Activated T-cell treated with anti-CD3 and anti-CD28 coated beads, Interleukin-2, amount 50 U/mL, for 4 hours (primary cell): ENCODE data around the gene RNU6-1. TPM values are rescaled to one million over a fixed set of nuclear protein-coding genes. Genes with fewer than 3 reads are reported as not detected.

Source experiments
- ATAC-seq, 2 donors: fragments of 200-7000 bp; cut with Tn5 transposase; one replicate each; pipeline ENCODE4 v1.10.0; 2021
- DNase-seq: peaks from one replicate; pipeline ENCODE4 v3.0.0-alpha.2; 2020
- H3K27me3 Mint-ChIP-seq: one replicate; pipeline ENCODE4 v1.8.0; 2021; ENCODE audit warnings: low read depth, mixed read lengths
- H3K36me3 Mint-ChIP-seq: one replicate; pipeline ENCODE4 v1.8.0; 2022; ENCODE audit warnings: mixed read lengths; ENCODE audit not compliant: insufficient read depth
- H3K4me1 Mint-ChIP-seq: one replicate; pipeline ENCODE4 v1.8.0; 2021; ENCODE audit warnings: low read depth, mixed read lengths
- H3K4me3 Mint-ChIP-seq: one replicate; pipeline ENCODE4 v1.8.0; 2021; ENCODE audit warnings: mild to moderate bottlenecking, moderate library complexity, mixed read lengths
- H3K9me3 Mint-ChIP-seq: one replicate; pipeline ENCODE4 v1.8.0; 2021; ENCODE audit warnings: mixed read lengths
- total RNA-seq, 3 donors: library from RNA; stranded (reverse); gene quantifications; one replicate each; pipeline ENCODE4 v1.2.1, GENCODE V29; 2021

RNU6-1 gene
- total RNA-seq, 3 donors from 2014 or later: not detected

DNA sequence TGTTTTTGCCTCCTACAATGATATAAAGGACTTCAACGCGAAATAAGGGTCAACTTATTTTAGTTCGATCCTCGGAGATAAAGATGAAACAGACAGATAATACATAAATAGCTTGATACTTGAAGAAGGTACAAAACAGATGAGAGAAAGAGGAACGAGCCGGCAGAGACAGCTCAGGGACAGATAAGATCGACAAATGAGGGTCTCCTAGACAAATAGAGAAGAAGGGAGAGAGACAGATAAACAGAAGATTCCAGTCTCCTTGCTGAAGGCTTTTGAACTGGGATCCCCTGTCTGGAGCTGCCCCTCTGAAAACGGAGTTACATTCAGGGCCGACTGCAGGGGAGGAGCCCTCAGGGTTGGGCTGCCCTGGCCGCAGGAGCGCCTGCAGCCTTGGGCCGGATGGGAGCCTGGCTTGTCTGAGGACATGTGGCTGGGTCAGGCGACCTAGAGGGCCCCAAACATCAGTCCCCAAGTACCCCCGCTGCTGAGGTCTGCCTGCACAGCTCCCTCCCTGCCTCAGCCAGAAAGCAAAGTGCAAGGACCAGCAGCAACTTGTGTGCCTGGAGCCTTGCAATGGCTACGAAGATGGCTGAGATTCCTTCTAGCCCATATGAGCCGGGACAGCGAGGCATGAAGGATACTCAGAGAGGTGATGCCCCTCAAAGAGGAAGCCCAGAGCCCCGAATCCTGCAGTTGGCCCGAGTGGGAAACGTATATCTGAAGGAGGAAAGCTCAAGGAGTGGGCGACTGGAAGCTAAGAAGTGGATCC, 15.5 kb downstream of the RNU6-1 start:
- Mint-ChIP-seq H3K4me3 (peak overlapping the region; percentile 79), H3K27me3 (peaks cover 76% of the 10 kb centered on the region), H3K36me3 (no peaks in the 10 kb centered on the region), H3K4me1 (peaks cover 56% of the 10 kb centered on the region), H3K9me3 (no peaks in the 10 kb centered on the region)
- DNase-seq (no peak), ATAC-seq (no peak)

DNA sequence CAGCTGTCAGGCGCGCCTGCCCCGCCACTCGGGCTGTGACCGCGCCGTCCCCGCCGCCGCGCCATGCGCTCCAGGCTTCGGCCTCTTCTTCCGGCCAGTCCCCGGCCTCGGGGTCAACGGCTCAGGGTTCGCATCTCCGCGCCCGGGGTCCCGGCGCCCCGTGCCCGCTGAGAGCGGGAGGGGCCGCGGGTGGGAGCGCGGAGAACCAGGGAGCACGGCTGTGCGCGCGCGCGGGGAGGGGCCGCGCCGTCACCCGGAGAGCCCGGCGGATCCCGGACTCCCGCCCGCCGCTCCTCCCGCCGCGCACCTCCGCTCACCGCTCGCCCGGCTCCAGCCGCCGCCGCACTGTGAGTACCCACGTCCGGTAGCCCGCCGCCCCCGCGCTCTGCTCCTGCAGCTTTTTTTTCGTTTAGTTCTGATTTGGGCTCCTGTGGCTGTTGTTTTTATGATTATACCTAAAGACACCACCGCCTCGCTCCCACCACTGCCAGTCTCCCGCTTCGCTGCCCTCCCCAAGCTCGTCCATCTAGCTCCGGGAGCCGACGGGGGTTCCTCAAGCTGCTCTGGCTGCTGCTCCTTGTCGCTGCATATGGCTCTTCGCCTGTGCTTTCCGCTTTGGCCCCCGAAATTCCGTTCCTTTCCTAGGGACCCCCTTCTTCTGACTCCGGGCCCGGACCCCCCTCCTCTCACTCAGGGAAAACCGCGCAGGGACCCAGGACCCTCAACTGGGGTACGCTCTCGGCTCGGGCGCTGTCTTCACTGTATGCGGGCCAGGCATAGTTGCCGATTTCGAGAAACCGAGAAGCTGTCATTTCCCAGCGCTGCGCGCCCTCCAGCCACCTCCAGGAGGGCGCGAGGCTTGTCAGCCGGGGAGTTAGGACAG, 16.3 kb downstream of the RNU6-1 start:
- DNase-seq: no peak
- peaks cover 72% of the 10 kb centered on the region for H3K27me3 Mint-ChIP-seq
- H3K36me3 Mint-ChIP-seq: no peaks in the 10 kb centered on the region
- ATAC-seq: peak in 1 of 2 donors; percentile 12
- no peaks in the 10 kb centered on the region for H3K9me3 Mint-ChIP-seq
- peak overlapping the region; percentile 79 for H3K4me3 Mint-ChIP-seq
- H3K4me1 Mint-ChIP-seq: peaks cover 49% of the 10 kb centered on the region

DNA sequence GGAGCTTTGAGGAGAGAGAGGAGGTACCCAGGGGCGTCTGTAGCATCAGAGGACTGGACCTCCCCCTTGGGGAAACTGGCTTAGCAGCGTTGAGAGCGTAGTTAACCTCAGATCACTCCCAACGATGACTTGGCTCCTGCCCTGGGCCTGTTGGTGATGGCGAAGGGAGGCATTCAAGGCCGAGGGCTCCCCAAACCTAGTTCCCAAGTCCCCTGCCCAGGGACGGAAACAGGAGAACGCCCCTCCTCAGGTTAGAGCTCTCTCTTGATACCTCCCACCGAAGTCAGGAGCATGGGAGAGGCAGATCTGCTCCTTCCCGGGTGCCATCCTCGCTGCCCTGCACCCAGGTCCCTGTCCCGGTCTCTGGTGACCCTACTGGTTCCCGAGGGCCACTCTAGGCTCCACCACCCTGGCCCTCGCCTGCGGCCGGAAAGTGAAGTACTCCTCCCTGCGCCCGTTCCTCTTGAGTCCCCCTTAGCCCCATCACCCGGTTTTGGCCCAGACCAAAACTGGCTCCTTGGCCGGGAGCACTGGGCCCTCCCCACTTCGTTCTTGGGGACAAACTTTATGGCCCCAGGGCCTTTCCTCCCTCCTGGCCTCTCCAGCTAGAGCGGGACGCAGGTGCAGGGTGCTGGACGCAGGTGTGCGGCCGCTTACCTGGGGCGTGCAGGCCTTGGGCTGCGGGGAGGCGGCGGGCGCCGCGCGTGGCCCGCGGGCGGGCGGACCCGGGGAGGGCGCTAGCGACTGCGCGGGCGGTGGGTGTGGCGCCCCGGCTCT, 17.1 kb downstream of the RNU6-1 start:
- Mint-ChIP-seq H3K4me3 (peak overlapping the region; percentile 31), H3K4me1 (peaks cover 46% of the 10 kb centered on the region), H3K9me3 (no peaks in the 10 kb centered on the region), H3K36me3 (no peaks in the 10 kb centered on the region), H3K27me3 (peaks cover 75% of the 10 kb centered on the region)
- DNase-seq (no peak), ATAC-seq (peak in 1 of 2 donors; percentile 22)

DNA sequence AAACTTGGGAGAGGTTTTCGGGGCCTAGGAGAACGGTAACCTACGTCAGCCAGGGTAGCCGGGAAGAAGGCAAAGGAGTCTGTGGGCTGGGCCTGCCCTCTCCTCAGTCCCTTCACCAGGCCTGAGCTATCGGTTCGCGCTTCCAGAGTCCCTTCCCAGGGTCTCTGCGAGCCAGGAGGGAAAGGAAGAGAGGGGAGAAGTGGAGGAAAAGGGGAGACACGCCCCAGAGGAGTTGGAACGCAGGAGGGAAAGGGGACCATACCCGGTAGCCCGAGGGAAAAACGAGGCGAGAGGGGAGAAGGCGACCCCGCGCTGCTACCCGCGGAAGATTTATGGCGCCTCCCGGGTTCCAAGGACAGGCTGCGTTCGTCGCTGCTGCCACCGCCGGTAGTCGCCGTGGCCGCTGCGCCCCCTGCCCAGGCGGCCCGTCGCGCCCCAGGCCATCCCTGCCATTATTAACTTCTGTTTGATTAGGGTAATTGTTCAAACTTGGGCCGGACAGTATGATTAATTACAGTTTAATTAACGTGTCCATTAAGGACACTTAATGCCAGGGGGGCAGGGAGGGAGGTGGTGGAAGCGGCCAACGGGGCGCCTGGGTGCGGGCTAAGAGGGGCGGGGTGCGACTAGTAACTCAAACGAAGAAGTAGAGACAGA, 17.9 kb downstream of the RNU6-1 start:
- H3K9me3 Mint-ChIP-seq: no peaks in the 10 kb centered on the region

DNA sequence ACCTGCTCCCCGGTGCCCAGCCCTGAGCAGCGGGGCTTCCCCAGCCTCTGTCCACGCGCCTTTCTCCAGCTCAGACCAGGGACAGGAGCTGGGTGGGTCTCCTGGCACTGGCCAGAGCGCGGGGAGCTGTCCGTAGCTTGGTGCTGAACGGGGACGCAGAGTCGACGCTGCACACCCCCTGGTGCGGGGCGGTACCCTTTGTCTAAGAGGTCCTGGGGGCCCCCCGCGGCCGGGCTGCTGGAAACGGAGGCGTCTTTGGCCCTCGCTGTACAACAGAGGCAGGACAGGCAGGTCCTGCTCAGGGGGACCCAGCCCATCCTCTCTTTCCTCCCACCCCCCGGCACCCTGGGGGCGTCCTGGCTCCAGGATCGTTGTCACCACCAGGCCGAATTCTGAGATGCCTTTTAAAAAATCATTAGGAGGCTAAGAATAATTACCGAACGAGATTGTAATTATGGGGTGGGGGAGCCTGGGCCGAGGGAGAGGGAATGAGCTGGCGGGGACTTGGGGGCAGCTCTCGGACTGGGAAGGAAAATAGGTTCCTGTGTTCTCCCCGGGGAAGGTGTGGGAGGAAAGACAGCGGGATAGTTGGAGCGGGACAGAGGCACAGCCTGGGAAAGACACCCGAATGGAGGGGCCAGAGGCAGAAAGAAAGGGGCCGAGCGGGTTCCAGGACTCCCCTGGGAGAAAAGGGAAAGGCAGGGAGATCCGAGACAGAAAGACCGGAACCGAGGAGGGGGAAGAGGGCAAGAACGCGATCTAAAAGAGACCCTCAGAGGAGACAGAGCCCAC, 18.7 kb downstream of the RNU6-1 start:
- Mint-ChIP-seq H3K9me3 (no peaks in the 10 kb centered on the region), H3K36me3 (no peaks in the 10 kb centered on the region), H3K4me3 (no peak overlapping the region), H3K27me3 (peaks cover 80% of the 10 kb centered on the region), H3K4me1 (peaks cover 43% of the 10 kb centered on the region)
- peak; percentile 38 to 46 for ATAC-seq
- DNase-seq: no peak

More for the DNA sequence above, 17.9 kb downstream of the RNU6-1 start:
- ATAC-seq: no peak
- H3K36me3 Mint-ChIP-seq: no peaks in the 10 kb centered on the region
- peaks cover 82% of the 10 kb centered on the region for H3K27me3 Mint-ChIP-seq
- peak overlapping the region; percentile 22 for H3K4me3 Mint-ChIP-seq
- DNase-seq: no peak
- peaks cover 46% of the 10 kb centered on the region for H3K4me1 Mint-ChIP-seq

DNA sequence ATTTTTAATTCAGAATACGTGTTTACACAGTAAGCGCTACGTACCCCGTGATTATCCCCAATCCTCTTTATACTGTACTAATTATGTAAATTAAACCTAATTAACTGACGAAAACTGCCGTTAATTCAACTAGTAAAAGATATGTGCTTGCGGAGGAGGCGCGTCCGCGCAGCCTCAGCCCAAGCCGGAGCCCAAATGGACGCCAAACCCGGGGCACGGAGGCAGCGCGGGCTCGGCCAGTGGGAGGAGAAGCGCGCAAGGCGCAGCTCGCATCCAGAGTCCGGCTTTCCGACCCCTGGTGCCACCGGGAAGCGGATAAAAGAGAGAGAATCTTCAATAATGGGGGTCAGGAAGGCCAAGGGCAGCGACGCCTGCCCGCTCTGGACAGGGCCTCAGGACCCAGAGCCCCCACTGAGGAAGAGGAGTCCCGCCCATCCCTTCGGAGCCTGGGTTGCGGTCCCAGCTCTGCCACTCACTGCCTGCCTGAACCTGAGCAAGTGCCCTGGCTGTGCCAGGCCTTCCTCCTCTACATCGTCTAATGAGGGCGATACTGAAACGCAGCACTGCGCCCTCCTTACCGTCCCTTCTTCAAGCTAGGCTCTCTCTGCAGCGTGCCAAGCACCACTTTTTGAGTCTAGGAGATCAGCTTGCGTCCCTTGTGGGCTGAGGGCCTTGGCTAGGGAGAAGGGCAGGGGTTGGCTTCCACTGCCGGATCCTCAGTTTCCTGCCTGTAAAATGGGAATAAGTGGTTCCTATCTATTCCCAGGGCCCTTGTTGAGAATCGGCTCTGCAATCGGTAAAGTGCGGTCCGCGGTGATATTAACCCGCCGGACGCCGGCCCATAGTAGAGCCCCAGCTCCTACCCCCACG, 19.5 kb downstream of the RNU6-1 start:
- peaks cover 4% of the 10 kb centered on the region for H3K9me3 Mint-ChIP-seq
- ATAC-seq (no peak), DNase-seq (no peak)
- H3K36me3 Mint-ChIP-seq: peaks cover 4% of the 10 kb centered on the region
- no peak overlapping the region for H3K4me3 Mint-ChIP-seq
- peaks cover 72% of the 10 kb centered on the region for H3K27me3 Mint-ChIP-seq
- H3K4me1 Mint-ChIP-seq: peaks cover 35% of the 10 kb centered on the region

DNA sequence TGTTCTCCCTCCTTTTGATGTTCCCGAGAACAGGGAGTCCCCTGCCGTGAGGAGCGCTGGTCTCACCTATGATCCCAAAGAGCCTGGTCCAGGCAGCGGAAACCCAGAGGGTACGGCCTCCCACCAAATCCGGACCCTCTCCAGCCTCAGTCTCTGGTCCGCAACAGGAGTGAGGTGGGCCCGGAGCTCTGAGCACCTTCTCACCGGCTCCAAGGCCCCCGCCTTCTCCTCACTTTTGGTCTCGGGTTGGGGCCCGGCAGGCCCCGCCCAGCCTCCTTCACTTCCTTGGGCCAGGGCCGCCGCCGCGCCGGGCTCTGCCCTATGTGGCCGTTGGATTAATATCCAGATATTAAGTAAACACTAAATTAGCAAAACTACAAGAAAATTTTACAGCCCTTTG, 20.2 kb downstream of the RNU6-1 start:
- no peak for DNase-seq
- no peak for ATAC-seq
- Mint-ChIP-seq H3K9me3 (peaks cover 4% of the 10 kb centered on the region), H3K4me1 (peaks cover 30% of the 10 kb centered on the region), H3K36me3 (peaks cover 8% of the 10 kb centered on the region), H3K27me3 (peaks cover 66% of the 10 kb centered on the region), H3K4me3 (no peak overlapping the region)

DNA sequence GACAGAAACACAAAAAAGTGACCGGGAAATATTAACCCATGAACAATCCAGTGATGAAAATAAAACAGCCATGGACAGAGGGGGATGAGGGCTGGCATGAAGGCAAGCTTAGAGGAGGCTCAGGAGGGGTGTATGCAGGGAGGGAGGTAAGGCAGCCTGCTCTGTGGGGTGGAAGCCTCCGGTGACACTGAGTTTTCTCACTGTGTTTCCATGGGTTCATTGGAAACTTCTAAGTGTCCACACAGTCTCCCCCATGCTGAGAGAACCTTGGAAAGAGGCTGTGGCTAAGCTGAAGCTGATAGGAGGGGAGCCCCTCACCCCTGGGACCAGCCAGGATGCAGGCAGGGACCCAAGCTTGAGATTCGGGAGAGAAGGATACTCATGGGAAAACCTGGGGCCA, 21.4 kb downstream of the RNU6-1 start:
- ATAC-seq (no peak), DNase-seq (no peak)
- Mint-ChIP-seq H3K36me3 (peaks cover 8% of the 10 kb centered on the region), H3K9me3 (peaks cover 4% of the 10 kb centered on the region), H3K4me1 (peaks cover 21% of the 10 kb centered on the region), H3K27me3 (peaks cover 54% of the 10 kb centered on the region), H3K4me3 (no peak overlapping the region)

DNA sequence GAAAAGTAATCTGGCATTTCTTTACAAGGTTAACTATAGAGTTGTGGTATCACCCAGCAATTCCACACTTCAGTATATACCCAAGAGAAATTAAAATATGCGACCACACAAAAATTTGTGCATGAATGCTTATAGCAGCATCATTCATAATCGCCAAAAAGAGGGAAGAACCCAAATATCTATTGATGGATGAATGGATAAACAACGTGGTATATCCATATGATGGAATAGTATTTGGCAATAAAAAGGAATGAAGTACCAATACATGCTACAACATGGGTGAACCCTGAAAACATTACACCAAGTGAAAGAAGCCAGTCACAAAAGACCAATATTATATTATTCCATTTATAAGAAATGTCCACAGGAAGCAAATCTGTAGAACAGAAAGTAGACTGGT, 23.2 kb downstream of the RNU6-1 start:
- ATAC-seq (no peak), DNase-seq (no peak)
- peaks cover 4% of the 10 kb centered on the region for H3K9me3 Mint-ChIP-seq
- peaks cover 44% of the 10 kb centered on the region for H3K27me3 Mint-ChIP-seq
- H3K4me1 Mint-ChIP-seq: peaks cover 9% of the 10 kb centered on the region
- H3K4me3 Mint-ChIP-seq: no peak overlapping the region
- peaks cover 11% of the 10 kb centered on the region for H3K36me3 Mint-ChIP-seq

DNA sequence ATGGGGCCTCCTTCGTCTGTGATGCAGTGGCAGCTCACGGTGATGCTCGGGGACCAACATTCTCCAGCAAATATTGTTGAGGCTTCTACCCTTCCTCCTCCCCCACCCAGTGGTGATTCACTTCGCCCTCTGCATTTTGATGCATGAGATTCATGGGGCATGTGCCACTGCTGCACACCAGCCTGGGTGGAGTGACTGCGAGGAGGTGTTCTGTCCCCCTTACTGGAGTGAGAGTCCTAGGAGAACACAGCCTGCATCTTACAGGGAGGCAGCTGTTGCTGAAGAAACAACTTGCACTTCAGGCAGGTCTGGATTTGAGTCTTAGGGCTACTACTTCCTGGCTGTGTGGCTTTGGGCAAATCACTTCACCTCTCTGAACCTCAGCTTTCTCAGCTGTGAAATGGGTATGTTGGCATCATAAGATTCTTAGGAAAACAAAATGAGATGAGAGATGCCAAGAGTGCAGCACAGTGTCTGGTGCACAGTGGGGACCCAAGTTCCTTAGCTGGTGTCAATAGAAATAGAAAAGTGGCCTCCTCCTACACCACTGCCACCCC, 24.7 kb downstream of the RNU6-1 start:
- H3K4me1 Mint-ChIP-seq: peaks cover under 1% of the 10 kb centered on the region
- H3K4me3 Mint-ChIP-seq: no peak overlapping the region
- H3K36me3 Mint-ChIP-seq: peaks cover 11% of the 10 kb centered on the region
- peaks cover 4% of the 10 kb centered on the region for H3K9me3 Mint-ChIP-seq
- no peak for DNase-seq
- peaks cover 29% of the 10 kb centered on the region for H3K27me3 Mint-ChIP-seq
- ATAC-seq: no peak

DNA sequence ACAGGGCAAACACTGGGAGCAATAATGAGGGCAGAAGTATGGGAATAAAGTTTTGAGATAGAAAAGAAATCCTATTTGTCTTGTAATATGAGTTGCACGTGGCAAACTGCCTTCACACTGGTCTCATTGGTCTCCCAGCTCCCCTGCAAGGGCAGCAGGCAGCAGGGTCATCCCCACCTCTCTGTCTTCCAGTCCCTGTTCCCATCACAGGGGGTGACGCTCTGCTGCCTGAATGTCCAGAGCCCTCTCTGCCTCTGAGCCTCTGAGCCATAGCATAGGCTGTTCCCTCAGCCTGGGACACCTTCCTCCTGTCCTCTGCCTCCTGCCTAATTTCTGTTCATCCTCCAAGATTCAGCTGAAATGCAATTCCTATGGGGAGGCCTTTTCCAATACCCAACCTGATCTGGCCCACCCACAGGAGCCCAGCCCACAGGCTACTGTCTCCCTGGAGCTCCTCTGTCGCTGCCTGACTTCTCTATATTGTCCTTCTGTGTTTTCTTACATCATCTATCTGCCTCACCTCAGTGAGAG, 26.7 kb downstream of the RNU6-1 start:
- Mint-ChIP-seq H3K4me1 (no peaks in the 10 kb centered on the region), H3K9me3 (peaks cover 4% of the 10 kb centered on the region), H3K4me3 (no peak overlapping the region), H3K36me3 (peaks cover 14% of the 10 kb centered on the region), H3K27me3 (peaks cover 15% of the 10 kb centered on the region)
- no peak for ATAC-seq
- no peak for DNase-seq

DNA sequence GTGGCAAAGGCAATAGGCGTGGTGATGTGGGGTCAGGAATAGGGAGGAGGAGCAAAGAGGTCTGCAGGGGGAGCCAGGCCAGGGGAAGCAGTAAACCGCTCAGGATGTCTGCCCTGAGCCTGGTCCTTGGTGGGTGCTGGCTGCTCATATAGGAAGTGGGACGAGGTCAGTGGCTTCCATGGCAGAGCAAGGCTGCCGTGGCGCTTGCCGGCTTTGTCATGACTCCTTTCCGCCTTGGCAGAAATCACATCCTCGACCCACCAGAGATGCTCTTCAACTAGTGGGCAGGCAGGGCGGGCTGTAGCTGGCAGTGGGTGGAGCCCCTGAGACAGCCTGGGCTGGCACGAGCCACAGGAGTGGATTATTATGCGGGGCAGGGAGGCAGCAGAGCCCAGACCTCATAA, 27.6 kb downstream of the RNU6-1 start:
- Mint-ChIP-seq H3K4me3 (no peak overlapping the region), H3K4me1 (no peaks in the 10 kb centered on the region), H3K27me3 (peaks cover 7% of the 10 kb centered on the region), H3K9me3 (peaks cover 4% of the 10 kb centered on the region), H3K36me3 (peaks cover 18% of the 10 kb centered on the region)
- DNase-seq: no peak
- no peak for ATAC-seq
